NAMALWA (cell line): ENCODE results near the gene ASCL3.
"Not testable (repeated sequence)": the region's sequence is repeated elsewhere in the genome, so short reads cannot be mapped to it uniquely, and the experiment has no call there.

ENCODE experiments used
- DNase-seq: peaks from one replicate; pipeline ENCODE4 v3.0.0-alpha.2; 2015; ENCODE audit warnings: low spot score

Gene ASCL3

GRCh38 chr11:8910649-8911026 lies 32.2 kb downstream of the ASCL3 start:
- DNase-seq, result peak; percentile 16

DNA sequence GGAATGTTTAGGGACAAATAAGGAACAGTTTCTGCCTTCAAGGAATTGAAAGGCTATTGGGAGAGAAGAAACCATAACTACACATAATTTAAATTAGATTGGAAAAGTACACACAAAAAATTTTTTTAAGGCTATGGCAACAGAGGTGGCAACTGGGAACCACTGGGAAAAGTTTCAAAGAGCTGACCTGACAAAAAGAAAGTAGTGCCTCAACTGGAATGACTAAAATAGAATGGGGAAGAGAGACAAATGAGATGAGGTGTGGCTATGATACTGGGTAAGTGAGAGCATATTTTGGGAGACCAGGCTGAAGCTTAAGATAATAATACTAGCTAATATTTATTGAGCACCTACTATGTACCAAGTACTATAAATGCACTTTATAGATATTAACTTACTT lies 34.7 kb downstream of the ASCL3 start:
- DNase-seq, result no peak

GRCh38 chr11:8907116-8907515 lies 35.7 kb downstream of the ASCL3 start:
- DNase-seq, result no peak

- no peak for DNase-seq
Observed at GRCh38 chr11:8905528-8906165, 37.2 kb downstream of the ASCL3 start.

GRCh38 chr11:8899119-8899753 lies 43.6 kb downstream of the ASCL3 start:
- DNase-seq, result no peak

- DNase-seq, result not testable (repeated sequence)
Observed at GRCh38 chr11:8891185-8891584, 51.6 kb downstream of the ASCL3 start.
